TTC549 (cell line): ENCODE data around the gene NOTCH3.

Source experiments
- FAIRE-seq: peaks from 2 replicates; lab custom pipeline; 2012; peaks lifted over from hg19 to GRCh38; lab: Jason Lieb, UNC

NOTCH3 gene

GRCh38 chr19:15122331-15123030, 78.3 kb downstream of the NOTCH3 start:
- no peak for FAIRE-seq

- FAIRE-seq, result no peak
Observed at GRCh38 chr19:15120135-15121026, 80.4 kb downstream of the NOTCH3 start.

GRCh38 chr19:15118789-15119494, 81.9 kb downstream of the NOTCH3 start:
- no peak for FAIRE-seq

DNA sequence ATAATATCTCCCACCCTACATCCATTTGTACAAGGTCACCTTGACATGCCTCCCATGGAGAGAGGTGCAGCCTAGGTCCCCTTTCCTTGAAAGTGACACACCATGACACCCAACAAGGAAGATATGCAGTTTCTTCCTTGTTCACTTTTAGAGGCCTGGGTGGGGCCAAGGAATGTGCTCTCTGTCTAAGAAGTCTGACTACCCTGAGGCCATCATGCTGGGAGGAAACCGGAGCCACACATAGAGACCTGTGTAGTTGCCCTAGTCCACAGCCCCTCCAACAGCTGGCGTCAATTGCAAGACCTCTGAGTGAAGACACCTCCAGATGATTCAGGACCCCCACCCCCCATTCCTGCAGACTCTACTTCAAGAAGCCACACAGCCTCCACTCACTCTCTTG, 82.5 kb downstream of the NOTCH3 start:
- no peak for FAIRE-seq

DNA sequence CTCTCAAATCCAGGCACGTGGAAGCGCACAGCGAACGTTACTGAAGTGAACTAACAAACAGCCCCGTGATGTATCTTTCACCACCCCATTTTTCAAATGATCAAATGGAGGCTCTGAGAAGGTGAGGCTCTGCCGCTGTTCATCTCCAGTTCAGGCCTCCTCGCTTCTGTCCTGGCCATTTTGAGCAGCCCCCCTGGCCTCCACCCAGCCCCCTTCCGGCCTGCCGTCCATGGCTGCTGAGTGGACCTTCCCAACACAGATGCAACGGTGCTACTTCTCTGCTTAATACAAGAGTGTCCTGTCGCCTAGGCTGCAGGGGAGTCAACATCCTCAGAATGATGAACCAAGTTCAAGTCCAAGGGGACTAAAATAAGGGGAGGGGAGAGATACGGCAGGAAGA, 83.9 kb downstream of the NOTCH3 start:
- FAIRE-seq, result no peak

DNA sequence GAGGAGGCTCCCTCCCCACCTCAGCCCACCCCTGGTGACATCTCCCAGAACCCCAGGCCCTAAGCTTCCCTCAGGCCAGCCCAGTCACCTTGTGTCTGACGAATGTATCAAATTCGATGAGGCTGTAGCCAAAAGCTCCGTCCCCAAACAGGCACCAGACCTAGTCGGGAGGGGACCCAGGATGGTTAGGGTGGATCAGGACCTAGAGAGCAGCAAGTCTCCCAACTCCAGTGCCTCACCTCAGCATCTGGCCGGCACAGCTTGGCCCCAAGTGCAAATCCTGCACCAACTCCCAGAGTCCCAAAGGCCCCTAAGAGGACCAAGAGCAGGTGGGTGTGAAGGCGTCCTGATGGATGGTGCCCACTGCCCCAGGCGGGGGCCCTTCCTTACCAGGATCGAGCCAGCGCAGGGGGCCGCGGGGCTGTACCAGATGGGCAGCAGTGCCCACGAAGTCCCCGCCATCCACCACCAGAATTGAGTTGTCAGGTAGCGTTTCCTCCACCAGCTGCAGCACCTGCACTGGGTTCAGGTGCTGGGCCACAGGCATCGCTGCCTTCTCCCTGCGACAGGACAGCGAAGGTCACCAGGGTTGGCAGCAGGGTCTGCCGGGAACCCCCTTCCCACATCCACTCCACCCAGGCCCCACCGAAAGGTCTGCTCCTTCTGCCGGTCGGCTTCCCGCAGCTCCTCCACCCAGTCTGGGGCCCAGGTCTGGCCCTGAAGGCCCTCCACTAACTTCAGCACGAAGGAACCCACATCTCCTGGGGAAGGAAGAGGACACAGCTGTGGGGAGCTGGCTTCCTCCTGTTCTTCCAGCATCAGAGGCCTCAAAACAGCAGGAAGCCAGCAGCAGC, 84.8 kb downstream of the NOTCH3 start:
- FAIRE-seq, result no peak

DNA sequence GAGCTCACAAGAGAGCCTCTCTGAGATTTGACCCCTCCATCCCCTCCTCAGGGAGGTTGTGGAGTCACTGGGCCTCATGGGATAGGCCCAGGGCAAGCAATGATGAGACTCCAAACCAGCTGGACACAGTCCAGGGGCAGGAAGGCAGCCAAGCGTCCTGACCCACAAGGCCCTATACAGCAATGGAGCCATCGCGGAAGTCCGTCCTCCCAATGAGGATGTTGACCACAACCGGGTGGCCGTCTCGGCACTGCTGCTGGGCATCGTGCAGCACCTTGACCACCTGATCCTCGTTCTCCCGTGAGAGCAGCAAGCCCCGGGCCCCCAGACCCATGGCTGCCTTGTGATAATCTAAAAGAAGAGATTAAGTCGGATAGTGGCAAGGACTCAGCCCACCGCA, 85.7 kb downstream of the NOTCH3 start:
- no peak for FAIRE-seq

- no peak for FAIRE-seq
Observed at GRCh38 chr19:15114153-15114540, 86.6 kb downstream of the NOTCH3 start.

DNA sequence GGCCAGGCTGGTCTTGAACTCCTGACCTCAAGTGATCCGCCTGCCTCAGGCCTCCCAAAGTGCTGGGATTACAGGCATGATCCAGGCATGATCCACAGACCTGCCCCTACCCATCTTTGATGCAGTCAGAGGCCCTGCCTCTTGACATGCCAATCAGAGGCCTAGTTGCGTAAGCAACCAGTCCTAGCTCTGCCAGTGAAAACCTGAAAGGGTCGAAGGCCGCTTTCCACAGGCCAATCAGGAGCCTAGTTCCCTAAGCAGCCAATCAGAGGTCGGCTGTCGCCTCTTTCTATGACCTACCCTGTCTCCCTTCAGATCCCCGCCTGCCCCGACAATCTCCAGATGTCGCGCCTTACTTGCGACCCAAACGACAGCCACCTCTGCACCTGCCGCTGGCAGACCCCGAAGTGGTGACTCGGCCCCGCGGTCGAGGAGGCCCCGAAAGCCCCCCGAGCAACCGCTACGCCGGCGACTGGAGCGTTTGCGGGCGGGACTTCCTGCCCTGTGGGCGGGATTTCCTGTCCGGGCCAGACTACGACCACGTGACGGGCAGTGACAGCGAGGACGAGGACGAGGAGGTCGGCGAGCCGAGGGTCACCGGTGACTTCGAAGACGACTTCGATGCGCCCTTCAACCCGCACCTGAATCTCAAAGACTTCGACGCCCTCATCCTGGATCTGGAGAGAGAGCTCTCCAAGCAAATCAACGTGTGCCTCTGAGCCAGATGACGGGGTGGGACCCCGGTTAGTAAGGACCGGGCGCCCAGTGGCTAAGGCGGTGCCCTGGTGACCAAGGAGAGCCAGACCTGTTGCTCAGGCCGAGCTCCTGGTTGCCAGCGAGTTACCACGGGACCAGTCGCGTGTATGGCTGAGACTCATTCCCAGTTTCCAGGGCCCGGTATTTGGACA, 87.3 kb downstream of the NOTCH3 start:
- no peak for FAIRE-seq

DNA sequence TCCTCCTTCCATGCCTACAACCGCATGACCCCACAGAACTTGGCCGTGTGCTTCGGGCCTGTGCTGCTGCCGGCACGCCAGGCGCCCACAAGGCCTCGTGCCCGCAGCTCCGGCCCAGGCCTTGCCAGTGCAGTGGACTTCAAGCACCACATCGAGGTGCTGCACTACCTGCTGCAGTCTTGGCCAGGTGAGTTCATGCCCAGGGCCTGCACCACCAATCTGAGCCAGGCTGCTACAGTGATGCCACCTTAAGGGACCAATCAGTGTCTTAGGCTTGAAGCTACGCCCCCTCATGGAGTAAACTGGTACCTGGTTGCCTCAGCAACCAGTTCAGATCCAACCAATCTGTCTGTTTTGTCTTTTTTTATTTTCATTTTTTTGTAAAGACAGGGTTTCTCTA, 88.4 kb downstream of the NOTCH3 start:
- FAIRE-seq, result no peak

GRCh38 chr19:15111758-15112157, 89.0 kb downstream of the NOTCH3 start:
- FAIRE-seq, result no peak

DNA sequence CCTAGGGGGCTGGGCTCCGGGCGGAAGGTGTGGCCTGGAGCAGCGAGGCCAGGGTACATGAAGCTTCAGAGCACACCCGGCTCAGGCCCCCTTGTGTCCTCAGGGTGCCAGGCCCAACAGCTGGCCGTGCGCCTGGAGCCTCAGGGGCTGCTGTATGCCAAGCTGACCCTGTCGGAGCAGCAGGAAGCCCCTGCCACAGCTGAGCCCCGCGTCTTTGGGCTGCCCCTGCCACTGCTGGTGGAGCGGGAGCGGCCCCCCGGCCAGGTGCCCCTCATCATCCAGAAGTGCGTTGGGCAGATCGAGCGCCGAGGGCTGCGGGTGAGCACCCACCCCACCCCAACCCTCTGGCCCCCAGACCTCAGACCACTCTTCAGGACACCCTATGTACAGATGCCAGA, 90.4 kb downstream of the NOTCH3 start:
- no peak for FAIRE-seq

DNA sequence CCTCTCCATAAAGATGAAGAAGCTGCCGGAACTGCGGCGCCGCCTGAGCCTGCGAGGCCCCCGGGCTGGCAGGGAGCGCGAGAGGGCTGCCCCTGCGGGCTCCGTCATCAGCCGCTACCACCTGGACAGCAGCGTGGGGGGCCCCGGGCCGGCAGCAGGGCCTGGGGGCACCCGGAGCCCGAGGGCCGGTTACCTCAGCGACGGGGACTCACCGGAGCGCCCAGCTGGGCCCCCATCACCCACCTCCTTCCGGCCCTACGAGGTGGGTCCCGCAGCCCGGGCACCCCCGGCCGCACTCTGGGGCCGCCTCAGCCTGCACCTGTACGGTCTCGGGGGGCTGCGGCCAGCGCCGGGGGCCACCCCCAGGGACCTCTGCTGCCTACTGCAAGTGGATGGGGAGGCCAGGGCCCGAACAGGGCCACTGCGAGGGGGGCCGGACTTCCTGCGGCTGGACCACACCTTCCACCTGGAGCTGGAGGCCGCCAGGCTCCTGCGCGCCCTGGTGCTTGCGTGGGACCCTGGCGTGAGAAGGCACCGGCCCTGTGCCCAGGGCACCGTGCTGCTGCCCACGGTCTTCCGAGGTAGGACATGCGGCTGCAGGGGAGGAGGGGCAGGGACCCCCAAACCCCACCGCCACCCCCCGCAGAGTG, 90.9 kb downstream of the NOTCH3 start:
- FAIRE-seq, result no peak
